Measurements from ENCODE around the gene TECPR2.

GRCh38 chr14:102539544-102540314 lies 177.0 kb downstream of the TECPR2 start:
- TF ChIP-seq CTCF (IDR thresholded peaks at IDR 0.05): no peak
- TF ChIP-seq EP300 (IDR thresholded peaks at IDR 0.05): no peak
- no peak for TF ChIP-seq POLR2A (IDR thresholded peaks at IDR 0.05)
